ENCODE data around the gene PSTPIP1. TPM values are rescaled to one million over a fixed set of nuclear protein-coding genes. Genes with fewer than 3 reads are reported as not detected.

Gene PSTPIP1
- total and polyA plus RNA-seq, 9 of the 15 experiments (the other 6 are each of a cell fraction or from before 2014, with no cell fraction given): not detected

DNA sequence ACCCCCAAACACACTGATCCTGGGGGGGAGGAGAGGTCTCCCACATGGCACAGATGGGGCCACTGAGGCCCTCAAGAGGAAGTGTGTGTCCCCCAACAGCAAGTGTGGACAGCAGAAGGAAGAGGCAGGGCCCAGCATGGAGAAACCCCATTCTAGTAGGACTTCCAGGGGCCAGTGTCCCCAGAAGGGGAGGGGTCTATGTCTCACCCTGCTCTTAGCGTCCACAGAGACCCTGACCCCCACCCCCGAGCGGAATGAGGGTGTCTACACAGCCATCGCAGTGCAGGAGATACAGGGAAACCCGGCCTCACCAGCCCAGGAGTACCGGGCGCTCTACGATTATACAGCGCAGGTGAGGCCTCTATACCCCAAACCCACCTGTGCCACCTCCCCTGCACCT, 40.7 kb downstream of the PSTPIP1 start:
- Histone ChIP-seq H3K27ac (ENCODE audit: extremely low read depth, low read depth, low read length) (no peak overlapping the region), H3K4me1 (replicated peaks in 1 of 2; ENCODE audit: control insufficient read depth in 2 of 2, insufficient read depth in 2 of 2, low read length in 2 of 2) (peaks cover 0 to 31% of the 10 kb centered on the region in 2 experiments; a peak in 1 of 5 replicates), H3K4me3 (no peak overlapping the region), H3K9me1 (ENCODE audit: control insufficient read depth, insufficient read depth, low read length) (peaks cover 4% of the 10 kb centered on the region), H4K20me1 (replicated peaks; ENCODE audit: control insufficient read depth, insufficient read depth, low read length) (no peaks in the 10 kb centered on the region), H3K4me2 (ENCODE audit: insufficient read depth, low read length) (no peak overlapping the region), H3K9ac (ENCODE audit: insufficient read depth in 1 of 2, low read depth in 2 of 2, low read length in 2 of 2) (peak overlapping the region in 1 of 2 experiments; percentile 3; a peak in 1 of 4 replicates), H2AFZ (ENCODE audit: low read depth, low read length) (no peak overlapping the region), H3K36me3 (ENCODE audit: control insufficient read depth, insufficient read depth, low read length) (0 out of 3 replicates have a peak, but pooled peaks cover 4% of the 10 kb centered on the region), H3K9me3 (replicated peaks; ENCODE audit: control insufficient read depth, insufficient read depth, low read depth, low read length) (no peaks in the 10 kb centered on the region), H3K79me2 (ENCODE audit: control insufficient read depth, insufficient read depth, low read length) (no peaks in the 10 kb centered on the region), H3K27me3 (ENCODE audit: control insufficient read depth in 2 of 2, insufficient read depth in 2 of 2, low read length in 2 of 2) (no peaks in the 10 kb centered on the region)
- TF ChIP-seq ZC3H8 (IDR thresholded peaks at IDR 0.05) (no peak), SETDB1 (IDR thresholded peaks at IDR 0.05; ENCODE audit: low read length) (no peak), ZNF354B (CRISPR knock-in tag; IDR thresholded peaks at IDR 0.05) (no peak), IFI16 (CRISPR knock-in tag; IDR thresholded peaks at IDR 0.05) (no peak), TFAM (CRISPR knock-in tag; conservative IDR thresholded peaks at IDR 0.05) (no peak), JUND (IDR thresholded peaks at IDR 0.05; ENCODE audit: borderline replicate concordance, low read depth, low read length) (no peak), JUND (tag; IDR thresholded peaks at IDR 0.05; ENCODE audit: borderline replicate concordance, low read depth, low read length) (no peak), ZNF12 (CRISPR knock-in tag; IDR thresholded peaks at IDR 0.05) (no peak), TRIM24 (IDR thresholded peaks at IDR 0.05) (no peak), ZNF121 (CRISPR knock-in tag; conservative IDR thresholded peaks at IDR 0.05) (no peak), PYGO2 (tag; IDR thresholded peaks at IDR 0.05) (no peak), SRSF1 (IDR thresholded peaks at IDR 0.05; ENCODE audit: low read depth, low read length) (no peak), USF2 (CRISPR knock-in tag; IDR thresholded peaks at IDR 0.05) (no peak), BCLAF1 (IDR thresholded peaks at IDR 0.05; ENCODE audit: borderline replicate concordance in 1 of 2, control insufficient read depth in 1 of 2, low read depth in 2 of 2, low read length in 1 of 2) (no peak), HDAC1 (IDR thresholded peaks at IDR 0.05) (no peak)
- TF ChIP-seq, protein P1, sequence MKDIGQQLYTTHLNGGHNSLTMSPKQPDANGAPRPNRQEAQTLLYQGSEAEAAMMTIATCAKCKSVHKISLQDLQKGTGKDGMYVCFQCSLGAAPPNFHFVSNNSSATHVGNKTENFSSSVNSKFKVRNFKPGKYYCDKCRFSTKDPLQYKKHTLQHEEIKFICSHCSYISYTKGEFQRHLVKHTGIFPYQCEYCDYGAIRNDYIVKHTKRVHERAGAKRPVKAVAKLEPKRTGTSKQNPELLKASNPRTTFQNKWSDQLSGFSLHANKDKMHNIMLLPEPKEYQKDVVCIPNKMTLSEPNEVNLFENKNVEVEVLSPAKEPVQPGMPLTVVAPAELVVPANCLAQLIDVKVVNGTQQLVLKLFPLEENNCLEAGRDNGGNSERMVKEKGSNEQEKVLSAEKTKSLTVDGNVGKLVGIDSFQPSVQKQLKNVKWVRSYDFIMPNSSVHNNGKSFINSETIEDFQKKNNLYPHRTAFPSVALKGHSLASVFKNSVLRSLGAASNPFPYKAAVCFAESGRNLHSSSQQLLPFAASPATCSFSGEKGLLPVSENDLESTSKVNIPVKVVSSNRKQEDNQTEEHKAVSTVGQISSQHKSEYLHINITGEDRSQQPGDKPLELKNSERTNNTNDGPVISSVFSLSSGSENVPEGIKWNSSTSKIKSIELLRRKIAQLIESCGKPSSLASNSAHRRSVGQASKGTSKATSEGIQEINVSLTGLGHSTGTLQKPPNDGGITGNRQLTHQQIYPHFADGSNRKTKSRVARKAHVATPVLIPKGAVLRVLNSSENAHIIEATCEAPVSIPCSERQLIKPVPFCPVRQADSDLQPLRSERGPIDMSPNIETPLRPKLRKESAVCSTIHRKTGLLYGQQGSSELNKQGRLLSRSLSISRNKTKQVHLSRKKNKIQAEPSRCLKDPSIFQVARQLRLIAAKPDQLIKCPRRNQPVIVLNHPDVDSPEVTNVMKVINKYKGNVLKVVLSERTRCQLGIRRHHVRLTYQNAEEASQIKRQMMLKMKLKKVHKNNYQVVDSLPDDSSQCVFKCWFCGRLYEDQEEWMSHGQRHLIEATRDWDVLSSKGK (CRISPR knock-in tag; IDR thresholded peaks at IDR 0.05): no peak
- ATAC-seq (no peak), DNase-seq (ENCODE audit: extremely low read depth in 1 of 4, low spot score in 3 of 4) (no peak), FAIRE-seq (no peak)
- CTCF ChIA-PET (ENCODE audit: low intra/inter-chr PET ratio): interaction anchor here (0.5 kb wide), 1 partner anchor 597 kb away, joined by 5 read pairs; the partner anchor contains the start of gene LINGO1
- POLR2A ChIA-PET: interaction anchor here (0.6 to 0.7 kb wide), 4 partner anchors 8 to 272 kb away, joined by 3 to 4 read pairs (median 3); no protein-coding TSS in a partner anchor
- BruUV-seq (replicated peaks): no TSS peak
- 94% methylated on average over 7 of the region's 9 CpGs for WGBS (ENCODE audit: insufficient coverage, low coverage, missing lambda C conversion rate)
- in situ Hi-C loops (cut with MboI): no loop called here
- intact Hi-C loops (cut with micrococcal nuclease): no loop called here

Data from K562 (cell line).